ENCODE results near the gene WTAP. TPM values are rescaled to one million over a fixed set of nuclear protein-coding genes. Genes with fewer than 3 reads are reported as not detected.
A peak's percentile ranks its signal among the peaks of the same experiment; 100 is the strongest.
"Not testable (repeated sequence)": the region's sequence is repeated elsewhere in the genome, so short reads cannot be mapped to it uniquely, and the experiment has no call there.

WTAP gene
- total RNA-seq, 2 donors from 2014 or later = 70.1 to 84.7 TPM

GRCh38 chr6:159723259-159723658, 4.0 kb upstream of the WTAP start:
- no peak for DNase-seq (ENCODE audit: low spot score)
- intact Hi-C loops (cut with DNase I) = no loop called here

GRCh38 chr6:159724778-159725177, 2.5 kb upstream of the WTAP start:
- no peak for DNase-seq (ENCODE audit: low spot score)
- intact Hi-C loops (cut with DNase I) = loop anchor here (5.0 kb wide), 1 partner anchor 32 kb away; the partner anchor contains the start of gene SOD2 (in 2 of the 2)

GRCh38 chr6:159725208-159725607, 2.1 kb upstream of the WTAP start:
- intact Hi-C loops (cut with DNase I) = loop anchor here (5.0 kb wide), 1 partner anchor 33 kb away; the partner anchor contains the start of gene SOD2 (in 2 of the 2)
- DNase-seq (ENCODE audit: low spot score) = not testable (repeated sequence)

GRCh38 chr6:159726255-159726917, 920 bp upstream of the WTAP start:
- intact Hi-C loops (cut with DNase I) = loop anchor here (5.0 kb wide), 1 partner anchor 34 kb away; the partner anchor contains the start of gene SOD2 (in 2 of the 2)
- DNase-seq (ENCODE audit: low spot score) = no peak

GRCh38 chr6:159727717-159728445, 575 bp downstream of the WTAP start:
- DNase-seq (ENCODE audit: low spot score) = peak; percentile 87
- intact Hi-C loops (cut with DNase I) = loop anchor here (5.0 kb wide), 1 partner anchor 36 kb away; the partner anchor contains the start of gene SOD2 (in 2 of the 2)

GRCh38 chr6:159728531-159728964, 1.2 kb downstream of the WTAP start:
- intact Hi-C loops (cut with DNase I) = loop anchor here (5.0 kb wide), 1 partner anchor 36 kb away; the partner anchor contains the start of gene SOD2 (in 2 of the 2)
- no peak for DNase-seq (ENCODE audit: low spot score)

- intact Hi-C loops (cut with DNase I) = loop anchor here (5.0 kb wide), 1 partner anchor 37 kb away; the partner anchor contains the start of gene SOD2 (in 2 of the 2)
Observed at GRCh38 chr6:159729598-159730331, 2.5 kb downstream of the WTAP start.

GRCh38 chr6:159730332-159730676, 3.0 kb downstream of the WTAP start:
- intact Hi-C loops (cut with DNase I) = no loop called here
- no peak for DNase-seq (ENCODE audit: low spot score)

More at GRCh38 chr6:159729598-159730331, 2.5 kb downstream of the WTAP start:
- no peak for DNase-seq (ENCODE audit: low spot score)

- intact Hi-C loops (cut with DNase I); DNase-seq (ENCODE audit: low spot score): not testable (repeated sequence)
Observed at GRCh38 chr6:159732550-159732949, 5.2 kb downstream of the WTAP start.

GRCh38 chr6:159733395-159733794, 6.1 kb downstream of the WTAP start:
- intact Hi-C loops (cut with DNase I); DNase-seq (ENCODE audit: low spot score): not testable (repeated sequence)

GRCh38 chr6:159736908-159737307, 9.6 kb downstream of the WTAP start:
- intact Hi-C loops (cut with DNase I) = no loop called here
- no peak for DNase-seq (ENCODE audit: low spot score)

- no peak for DNase-seq (ENCODE audit: low spot score)
Observed at GRCh38 chr6:159739341-159739740, 12.0 kb downstream of the WTAP start.

GRCh38 chr6:159742165-159742564, 14.9 kb downstream of the WTAP start:
- DNase-seq (ENCODE audit: low spot score) = no peak
- intact Hi-C loops (cut with DNase I) = no loop called here

More at GRCh38 chr6:159739341-159739740, 12.0 kb downstream of the WTAP start:
- intact Hi-C loops (cut with DNase I) = no loop called here

- no peak for DNase-seq (ENCODE audit: low spot score)
- intact Hi-C loops (cut with DNase I) = no loop called here
Observed at GRCh38 chr6:159745081-159745480, 17.8 kb downstream of the WTAP start.

GRCh38 chr6:159746759-159747158, 19.5 kb downstream of the WTAP start:
- DNase-seq (ENCODE audit: low spot score) = no peak
- intact Hi-C loops (cut with DNase I) = no loop called here

GRCh38 chr6:159748127-159748526, 20.8 kb downstream of the WTAP start:
- intact Hi-C loops (cut with DNase I); DNase-seq (ENCODE audit: low spot score): not testable (repeated sequence)

GRCh38 chr6:159751448-159751847, 24.1 kb downstream of the WTAP start:
- intact Hi-C loops (cut with DNase I) = no loop called here
- DNase-seq (ENCODE audit: low spot score) = no peak

- intact Hi-C loops (cut with DNase I) = no loop called here
Observed at GRCh38 chr6:159753081-159753872, 26.0 kb downstream of the WTAP start.

GRCh38 chr6:159754401-159754800, 27.1 kb downstream of the WTAP start:
- no peak for DNase-seq (ENCODE audit: low spot score)
- intact Hi-C loops (cut with DNase I) = no loop called here

More at GRCh38 chr6:159753081-159753872, 26.0 kb downstream of the WTAP start:
- DNase-seq (ENCODE audit: low spot score) = no peak

All from posterior vena cava (tissue), 2 donors.